K562 (cell line): Measurements from ENCODE around the gene BZW2. TPM values are rescaled to one million over a fixed set of nuclear protein-coding genes. Genes with fewer than 3 reads are reported as not detected.

Source experiments
- CHAMP1 ChIP-seq: fragments of 450-650 bp; IDR thresholded peaks from 2 replicates; pipeline ENCODE4 v1.6.1; 2016; ENCODE audit warnings: mild to moderate bottlenecking
- CHCHD3 ChIP-seq: fragments of 250-450 bp; sonication (Bioruptor Pico); IDR thresholded peaks from 2 replicates; pipeline ENCODE4 v2.1.2; 2022; ENCODE audit warnings: mild to moderate bottlenecking
- CREM ChIP-seq: IDR thresholded peaks from 2 replicates; pipeline ENCODE4 v1.6.1; 2014; ENCODE audit warnings: antibody characterized with exemption, low read depth
- E2F6 ChIP-seq, 2 experiments: IDR thresholded peaks; 2 replicates each; pipeline ENCODE4 v1.6.1; 2011; ENCODE audit warnings: borderline replicate concordance in 1 of 2, control low read depth in 1 of 2, low read depth in 1 of 2, low read length in 1 of 2, mild to moderate bottlenecking in 1 of 2, mixed read lengths in 1 of 2, moderate library complexity in 1 of 2; ENCODE audit not compliant: insufficient read depth in 1 of 2, insufficient read length in 1 of 2, poor library complexity in 1 of 2, severe bottlenecking in 1 of 2; ENCODE audit errors: extremely low read depth in 1 of 2
- EP400 ChIP-seq: fragments of 450-650 bp; IDR thresholded peaks from 2 replicates; pipeline ENCODE4 v1.6.1; 2017; ENCODE audit warnings: antibody characterized with exemption, mild to moderate bottlenecking, moderate library complexity
- ESRRB ChIP-seq: fragments of 250-450 bp; sonication (Bioruptor Pico); IDR thresholded peaks from 2 replicates; pipeline ENCODE4 v1.5.0; 2020; ENCODE audit warnings: mild to moderate bottlenecking, moderate library complexity, borderline replicate concordance
- FOSL1 ChIP-seq: fragments of 200-800 bp; sonication (Bioruptor generic); conservative IDR thresholded peaks from 2 replicates; pipeline ENCODE4 v1.6.1; 2016; ENCODE audit warnings: missing genetic modification characterization, missing compliant biosample characterization
- KLF1 ChIP-seq: fragments of 450-650 bp; IDR thresholded peaks from 2 replicates; pipeline ENCODE4 v1.6.1; 2016; ENCODE audit warnings: missing genetic modification characterization, missing compliant biosample characterization
- MLLT1 ChIP-seq, 2 experiments: fragments of 450-650 bp; IDR thresholded peaks; 2 replicates each; pipeline ENCODE4 v1.6.1; 2016
- RBBP5 ChIP-seq: fragments of 200-600 bp; sonication (generic); IDR thresholded peaks from 2 replicates; pipeline ENCODE4 v1.6.1; 2012; ENCODE audit warnings: borderline replicate concordance, mild to moderate bottlenecking, low read length, control low read depth, inconsistent platforms; ENCODE audit not compliant: insufficient read depth, poor library complexity, severe bottlenecking
- SMARCE1 ChIP-seq: fragments of 450-650 bp; IDR thresholded peaks from 2 replicates; pipeline ENCODE4 v1.7.1; 2016; ENCODE audit warnings: mild to moderate bottlenecking
- TEAD4 ChIP-seq, 2 experiments: sonication (generic) in 1 of 2; formaldehyde crosslinking in 1 of 2; IDR thresholded peaks; 2 replicates each; pipeline versions ENCODE4 v1.6.1 to v1.8.0; 2012 to 2022; ENCODE audit warnings: borderline replicate concordance in 1 of 2, inconsistent platforms in 1 of 2, low read length in 1 of 2, mild to moderate bottlenecking in 1 of 2, missing genetic modification reagents in 1 of 2
- TFAP4 ChIP-seq: sonication (generic); formaldehyde crosslinking; IDR thresholded peaks from 2 replicates; pipeline ENCODE4 v1.8.0; 2022; ENCODE audit warnings: missing genetic modification reagents, mild to moderate bottlenecking, moderate library complexity, borderline replicate concordance
- ZBTB7A ChIP-seq: IDR thresholded peaks from 2 replicates; pipeline ENCODE4 v1.6.1; 2011; ENCODE audit warnings: low read depth, mild to moderate bottlenecking, low read length, moderate library complexity, borderline replicate concordance; ENCODE audit not compliant: control insufficient read depth
- ZNF311 ChIP-seq: fragments of 250-450 bp; sonication (Bioruptor Pico); IDR thresholded peaks from 2 replicates; pipeline ENCODE4 v1.4.0; 2020; ENCODE audit warnings: mild to moderate bottlenecking, moderate library complexity
- ZNF512 ChIP-seq: IDR thresholded peaks from 2 replicates; pipeline ENCODE4 v1.6.1; 2016; ENCODE audit warnings: missing genetic modification characterization, missing compliant biosample characterization
- ZNF561 ChIP-seq: fragments of 450-650 bp; formaldehyde crosslinking; conservative IDR thresholded peaks from 2 replicates; pipeline ENCODE4 v1.4.0; 2020; ENCODE audit warnings: mild to moderate bottlenecking, moderate library complexity
- ZNF766 ChIP-seq: fragments of 200-800 bp; sonication (Bioruptor generic); conservative IDR thresholded peaks from 2 replicates; pipeline ENCODE4 v1.6.1; 2016; ENCODE audit warnings: missing genetic modification characterization, missing compliant biosample characterization
- ZNF830 ChIP-seq: fragments of 250-450 bp; sonication (Bioruptor Pico); IDR thresholded peaks from 2 replicates; pipeline ENCODE4 v1.5.0; 2021; ENCODE audit warnings: mild to moderate bottlenecking
- polyA plus RNA-seq, 8 experiments: library from polyadenylated mRNA; depleted of rRNA in 4 of 8; stranded (reverse) in 5 of 8; unstranded in 3 of 8; fragments of >200 nt; fragmentation: Nextera tagmentation in 2 of 8; fragmentation: Illumina TruSeq in 1 of 8; extraction: Ambion mirVana in 2 of 8; extraction: Trizol in 1 of 8; gene quantifications; 2 replicates each; pipeline versions ENCODE4 v1.2.1 to v1.2.3, GENCODE V29; 2011 to 2014; ENCODE audit warnings: inconsistent platforms in 1 of 8, missing spikeins in 1 of 8
- total RNA-seq, 7 experiments: library from RNA; depleted of rRNA in 6 of 7; stranded (reverse); fragments of >200 nt in 6 of 7; fragmentation: Illumina TruSeq in 2 of 7; extraction: Trizol in 2 of 7; gene quantifications; 2 replicates each; pipeline versions ENCODE4 v1.2.1 to v1.2.3, GENCODE V29; 2011 to 2021; ENCODE audit warnings: low replicate concordance in 1 of 7

BZW2 gene
- total and polyA plus RNA-seq, 9 of the 15 experiments (the other 6 are each of a cell fraction or from before 2014, with no cell fraction given), result 140 to 316 (median 173) TPM

GRCh38 chr7:16660702-16661464 is 14.9 kb downstream of the BZW2 start (continued):
- TF ChIP-seq CHAMP1, result peak; percentile 51; the same call in 1 of the 2 replicates
- no peak for TF ChIP-seq TFAP4 (CRISPR knock-in tag)
- TF ChIP-seq ZNF512 (tag), result no peak
- no peak for TF ChIP-seq E2F6 (IDR thresholded peaks at IDR 0.05; ENCODE audit: borderline replicate concordance in 1 of 2, extremely low read depth in 1 of 2, insufficient read depth in 1 of 2, insufficient read length in 1 of 2, low read depth in 1 of 2, low read length in 1 of 2, poor library complexity in 1 of 2, severe bottlenecking in 1 of 2)
- TF ChIP-seq FOSL1 (tag), result peak; percentile 97
- no peak for TF ChIP-seq ZNF561 (CRISPR knock-in tag)
- TF ChIP-seq CHCHD3 (CRISPR knock-in tag), result no peak
- TF ChIP-seq CREM, result peak; percentile 55; the same call in 1 of the 2 replicates
- no peak for TF ChIP-seq ZBTB7A
- TF ChIP-seq RBBP5, result no peak
- TF ChIP-seq ZNF311 (CRISPR knock-in tag), result no peak
- 0 out of 2 replicates have a peak, but pooled peaks have one; percentile 46 for TF ChIP-seq TEAD4 (IDR thresholded peaks at IDR 0.05; ENCODE audit: low read length)
- no peak for TF ChIP-seq TEAD4 (CRISPR knock-in tag; IDR thresholded peaks at IDR 0.05; ENCODE audit: borderline replicate concordance)
- TF ChIP-seq ZNF830 (CRISPR knock-in tag), result no peak
- no peak for TF ChIP-seq KLF1
- TF ChIP-seq EP400, result peak; percentile 83
- TF ChIP-seq ZNF766 (CRISPR knock-in tag), result no peak
- TF ChIP-seq ESRRB (CRISPR knock-in tag), result no peak
- TF ChIP-seq MLLT1 (IDR thresholded peaks at IDR 0.05), result no peak
- peak; percentile 81 for TF ChIP-seq SMARCE1
